MM.1S (cell line): ENCODE results near the gene CRLF3.

Source experiments
- CTCF ChIP-seq: fragments of 300-600 bp; sonication (generic); IDR thresholded peaks from 2 replicates; pipeline ENCODE4 v1.5.1; 2016; ENCODE audit warnings: antibody characterized with exemption, low read length, mixed read lengths
- EZH2 ChIP-seq: fragments of 300-600 bp; sonication (generic); optimal IDR thresholded peaks from 2 replicates; pipeline ENCODE3; 2017; ENCODE audit warnings: low read depth, mild to moderate bottlenecking, antibody characterized with exemption, low read length, mixed read lengths

- TF ChIP-seq CTCF (no peak), EZH2 (no peak)
These were observed 35.6 kb downstream of the CRLF3 start for GRCh38 chr17:30788918-30789317.
